Nephron progenitor cell (in vitro differentiated cells): ENCODE results near the gene FBLIM1.

Source experiments
- DNase-seq: peaks from one replicate; pipeline ENCODE4 v3.0.0; 2021
- H3K27ac Mint-ChIP-seq: 2 replicates; pipeline ENCODE4 v1.8.0; 2021; ENCODE audit warnings: mild to moderate bottlenecking, moderate library complexity, mixed read lengths
- H3K27me3 Mint-ChIP-seq: 2 replicates; pipeline ENCODE4 v1.8.0; 2021; ENCODE audit warnings: mild to moderate bottlenecking, low read depth, mixed read lengths; ENCODE audit not compliant: poor library complexity
- H3K36me3 Mint-ChIP-seq: 2 replicates; pipeline ENCODE4 v1.8.0; 2021; ENCODE audit warnings: low read depth, mixed read lengths
- H3K4me1 Mint-ChIP-seq: 2 replicates; pipeline ENCODE4 v1.8.0; 2021; ENCODE audit warnings: mixed read lengths
- H3K4me3 Mint-ChIP-seq: 2 replicates; pipeline ENCODE4 v1.8.0; 2021; ENCODE audit warnings: mild to moderate bottlenecking, moderate library complexity, mixed read lengths
- H3K9me3 Mint-ChIP-seq: 2 replicates; pipeline ENCODE4 v1.8.0; 2021; ENCODE audit warnings: mild to moderate bottlenecking, moderate library complexity, mixed read lengths
- CTCF ChIP-seq: fragments of 200-600 bp; sonication (generic); IDR thresholded peaks from 2 replicates; pipeline ENCODE4 v1.5.0; 2021; ENCODE audit warnings: antibody characterized with exemption

FBLIM1 gene

DNA sequence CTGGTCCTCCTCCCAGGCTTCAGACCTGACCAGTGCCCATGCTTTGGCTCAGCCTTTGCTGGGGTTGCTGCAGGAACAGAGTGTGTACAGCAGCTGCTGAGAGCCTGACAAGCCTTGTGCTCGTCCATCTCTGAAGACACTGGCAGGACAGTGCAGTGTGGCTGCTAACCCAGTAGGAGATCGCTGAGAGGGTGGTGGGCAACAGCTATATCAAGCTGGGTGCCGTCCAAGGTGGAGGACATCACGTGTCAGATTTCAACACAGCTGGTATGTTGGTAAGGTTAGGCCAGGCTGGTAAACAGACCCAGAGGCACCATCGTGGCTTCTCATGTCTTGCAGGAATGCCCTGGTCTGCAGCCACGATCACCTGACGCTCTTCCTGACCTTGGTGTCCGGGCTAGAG lies 40.4 kb upstream of the FBLIM1 start:
- DNase-seq: no peak
- Mint-ChIP-seq H3K9me3 (no peaks in the 10 kb centered on the region), H3K27me3 (no peaks in the 10 kb centered on the region), H3K27ac (peak overlapping the region; percentile 42), H3K36me3 (peaks cover 38% of the 10 kb centered on the region), H3K4me1 (peaks cover 7% of the 10 kb centered on the region), H3K4me3 (no peak overlapping the region)
- no peak for TF ChIP-seq CTCF

DNA sequence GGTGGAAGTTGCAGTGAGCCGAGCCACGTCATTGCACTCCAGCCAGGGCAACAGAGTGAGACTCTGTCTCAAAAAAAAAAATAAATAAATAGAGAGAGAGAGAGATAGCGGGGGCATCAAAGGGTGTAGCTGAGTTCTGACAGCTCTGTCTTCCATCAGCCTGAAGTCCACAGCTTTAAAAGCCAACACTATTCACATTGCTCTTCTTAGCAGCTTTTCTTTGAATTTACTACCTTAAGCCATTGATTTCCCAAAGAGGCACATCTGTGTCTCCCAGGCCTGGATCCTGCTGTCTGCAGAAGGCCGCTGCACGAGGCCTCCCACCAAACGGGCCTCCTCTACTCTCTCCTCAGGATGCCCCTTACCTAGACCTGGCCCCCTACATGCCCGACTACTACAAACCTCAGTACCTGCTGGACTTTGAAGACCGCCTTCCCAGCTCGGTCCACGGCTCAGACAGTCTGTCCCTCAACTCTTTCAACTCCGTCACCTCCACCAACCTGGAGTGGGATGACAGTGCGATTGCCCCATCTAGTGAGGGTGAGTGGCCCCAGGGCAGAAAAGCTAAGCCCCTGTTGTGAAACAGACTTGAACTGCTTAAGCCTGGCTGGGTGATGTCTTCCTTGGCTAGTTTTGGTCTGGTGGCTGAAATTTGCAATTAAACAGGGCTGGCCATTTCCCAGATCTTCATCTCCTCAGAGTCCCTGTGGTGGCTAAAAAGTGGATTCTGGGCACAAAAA lies 39.0 kb upstream of the FBLIM1 start:
- Mint-ChIP-seq H3K27me3 (no peaks in the 10 kb centered on the region), H3K27ac (peak overlapping the region; percentile 37), H3K4me1 (peaks cover 4% of the 10 kb centered on the region), H3K9me3 (no peaks in the 10 kb centered on the region), H3K36me3 (peaks cover 33% of the 10 kb centered on the region), H3K4me3 (no peak overlapping the region)
- DNase-seq: no peak
- no peak for TF ChIP-seq CTCF

DNA sequence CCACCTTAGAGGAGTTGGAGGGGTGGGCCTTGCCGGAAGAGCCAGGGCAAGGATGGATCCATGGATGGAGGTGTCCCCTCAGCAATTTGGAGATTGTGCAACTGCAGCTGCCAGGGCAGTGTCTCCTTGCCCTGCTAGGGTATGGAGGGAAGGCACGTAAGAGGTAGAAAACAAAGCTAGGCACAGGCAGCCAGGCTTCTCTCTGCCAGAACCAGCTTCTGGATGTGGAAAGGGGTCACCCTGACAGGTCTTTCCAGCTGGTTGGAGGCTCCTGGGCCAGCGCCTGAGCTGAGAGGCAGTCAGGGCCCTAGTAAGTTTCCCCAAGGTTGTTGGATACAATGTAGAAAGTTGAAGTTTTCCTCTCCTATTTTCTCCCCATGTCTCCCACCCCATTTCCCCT lies 37.7 kb upstream of the FBLIM1 start:
- TF ChIP-seq CTCF: no peak
- Mint-ChIP-seq H3K4me1 (peaks cover 7% of the 10 kb centered on the region), H3K27ac (no peak overlapping the region), H3K36me3 (peaks cover 32% of the 10 kb centered on the region), H3K9me3 (no peaks in the 10 kb centered on the region), H3K27me3 (no peaks in the 10 kb centered on the region), H3K4me3 (no peak overlapping the region)
- no peak for DNase-seq

GRCh38 chr1:15722411-15722810 lies 36.2 kb upstream of the FBLIM1 start:
- H3K27ac Mint-ChIP-seq: no peak overlapping the region
- no peak for TF ChIP-seq CTCF
- peaks cover 35% of the 10 kb centered on the region for H3K36me3 Mint-ChIP-seq
- H3K9me3 Mint-ChIP-seq: no peaks in the 10 kb centered on the region
- H3K4me1 Mint-ChIP-seq: peaks cover 12% of the 10 kb centered on the region
- H3K4me3 Mint-ChIP-seq: no peak overlapping the region
- H3K27me3 Mint-ChIP-seq: no peaks in the 10 kb centered on the region
- DNase-seq: no peak

GRCh38 chr1:15722836-15723532 lies 35.6 kb upstream of the FBLIM1 start:
- H3K27ac Mint-ChIP-seq: no peak overlapping the region
- no peak for TF ChIP-seq CTCF
- peaks cover 12% of the 10 kb centered on the region for H3K4me1 Mint-ChIP-seq
- no peaks in the 10 kb centered on the region for H3K9me3 Mint-ChIP-seq
- no peaks in the 10 kb centered on the region for H3K27me3 Mint-ChIP-seq
- DNase-seq: no peak
- H3K4me3 Mint-ChIP-seq: no peak overlapping the region
- H3K36me3 Mint-ChIP-seq: peaks cover 35% of the 10 kb centered on the region
